H9 (cell line): ENCODE data around the gene SETD4. TPM values are rescaled to one million over a fixed set of nuclear protein-coding genes. Genes with fewer than 3 reads are reported as not detected.
"Not testable (repeated sequence)": the region's sequence is repeated elsewhere in the genome, so short reads cannot be mapped to it uniquely, and the experiment has no call there.

Experiments
- DNase-seq: peaks from one replicate; pipeline ENCODE4 v3.0.0-alpha.2; 2017
- H2AFZ ChIP-seq: one replicate; pipeline ENCODE4 v1.6.1; 2013; ENCODE audit warnings: mild to moderate bottlenecking, low read length, control low read depth, moderate library complexity
- H2AK5ac ChIP-seq: 2 replicates; pipeline ENCODE4 v1.6.1; 2013; ENCODE audit warnings: low read length, control low read depth, mixed read lengths; ENCODE audit not compliant: insufficient read length
- H2BK120ac ChIP-seq: one replicate; pipeline ENCODE4 v1.6.1; 2013; ENCODE audit warnings: low read depth, mild to moderate bottlenecking, low read length, control low read depth, inconsistent platforms; ENCODE audit not compliant: poor library complexity, severe bottlenecking
- H2BK12ac ChIP-seq: 2 replicates; pipeline ENCODE4 v1.6.1; 2013; ENCODE audit warnings: low read length, control low read depth, mixed read lengths, low read depth; ENCODE audit not compliant: insufficient read length
- H2BK15ac ChIP-seq: 2 replicates; pipeline ENCODE4 v1.6.1; 2013; ENCODE audit warnings: low read depth, low read length, control low read depth
- H2BK20ac ChIP-seq: one replicate; pipeline ENCODE4 v1.6.1; 2013; ENCODE audit warnings: low read depth, mild to moderate bottlenecking, low read length, control low read depth, inconsistent platforms; ENCODE audit not compliant: poor library complexity, severe bottlenecking
- H2BK5ac ChIP-seq: 2 replicates; pipeline ENCODE4 v1.6.1; 2013; ENCODE audit warnings: low read length, control low read depth, mixed read lengths; ENCODE audit not compliant: insufficient read length
- H3K14ac ChIP-seq: 2 replicates; pipeline ENCODE4 v1.6.1; 2013; ENCODE audit warnings: low read length, control low read depth; ENCODE audit not compliant: insufficient read depth
- H3K18ac ChIP-seq: 2 replicates; pipeline ENCODE4 v1.6.1; 2013; ENCODE audit warnings: low read depth, mild to moderate bottlenecking, mixed read lengths, low read length, control low read depth; ENCODE audit not compliant: insufficient read length
- H3K23ac ChIP-seq: 2 replicates; pipeline ENCODE4 v1.6.1; 2013; ENCODE audit warnings: low read length, control low read depth, mixed read lengths, low read depth; ENCODE audit not compliant: insufficient read length
- H3K23me2 ChIP-seq: 2 replicates; pipeline ENCODE4 v1.6.1; 2013; ENCODE audit warnings: low read depth, mild to moderate bottlenecking, mixed read lengths, low read length, control low read depth; ENCODE audit not compliant: insufficient read length, poor library complexity, severe bottlenecking
- H3K27ac ChIP-seq: 2 replicates; pipeline ENCODE4 v1.5.1; 2013; ENCODE audit warnings: low read length, control low read depth, mixed read lengths, low read depth; ENCODE audit not compliant: insufficient read length
- H3K27me3 ChIP-seq: 2 replicates; pipeline ENCODE4 v1.6.1; 2013; ENCODE audit warnings: low read length, control low read depth, inconsistent platforms; ENCODE audit not compliant: insufficient read depth
- H3K4ac ChIP-seq: 2 replicates; pipeline ENCODE4 v1.6.1; 2013; ENCODE audit warnings: low read depth, mild to moderate bottlenecking, control low read depth, inconsistent platforms, low read length, moderate library complexity
- H3K4me1 ChIP-seq: 2 replicates; pipeline ENCODE4 v1.6.1; 2013; ENCODE audit warnings: low read length, control low read depth, inconsistent platforms; ENCODE audit not compliant: insufficient read depth
- H3K4me2 ChIP-seq: 2 replicates; pipeline ENCODE4 v1.6.1; 2013; ENCODE audit warnings: low read length, control low read depth, mixed read lengths; ENCODE audit not compliant: insufficient read length, insufficient read depth
- H3K56ac ChIP-seq: 2 replicates; pipeline ENCODE4 v1.6.1; 2013; ENCODE audit warnings: low read depth, mild to moderate bottlenecking, mixed read lengths, low read length, control low read depth; ENCODE audit not compliant: insufficient read length
- H3K79me1 ChIP-seq: 2 replicates; pipeline ENCODE4 v1.6.1; 2013; ENCODE audit warnings: low read depth, mild to moderate bottlenecking, moderate library complexity, low read length, control low read depth, inconsistent platforms; ENCODE audit not compliant: insufficient read depth, poor library complexity, severe bottlenecking
- H3K79me2 ChIP-seq: 2 replicates; pipeline ENCODE4 v1.6.1; 2013; ENCODE audit warnings: low read length, control low read depth, inconsistent platforms; ENCODE audit not compliant: insufficient read depth
- H3K9ac ChIP-seq: 2 replicates; pipeline ENCODE4 v1.6.1; 2013; ENCODE audit warnings: low read length, control low read depth, mixed read lengths; ENCODE audit not compliant: insufficient read length; ENCODE audit errors: extremely low read depth
- H3K9me3 ChIP-seq: one replicate; pipeline ENCODE4 v1.6.1; 2013; ENCODE audit warnings: low read depth, low read length, inconsistent platforms; ENCODE audit not compliant: control insufficient read depth
- H3T11ph ChIP-seq: one replicate; pipeline ENCODE4 v1.6.1; 2013; ENCODE audit warnings: mild to moderate bottlenecking, low read length, control low read depth, inconsistent platforms
- H4K20me1 ChIP-seq: one replicate; pipeline ENCODE4 v1.6.1; 2013; ENCODE audit not compliant: control insufficient read depth, insufficient read length, insufficient read depth
- H4K5ac ChIP-seq: 2 replicates; pipeline ENCODE4 v1.6.1; 2013; ENCODE audit warnings: low read depth, mild to moderate bottlenecking, mixed read lengths, low read length, control low read depth; ENCODE audit not compliant: insufficient read length
- H4K8ac ChIP-seq: replicated peaks from 2 replicates; pipeline ENCODE4 v1.6.1; 2013; ENCODE audit warnings: low read length, control low read depth, mixed read lengths, low read depth; ENCODE audit not compliant: insufficient read length
- H4K91ac ChIP-seq: 2 replicates; pipeline ENCODE4 v1.6.1; 2013; ENCODE audit warnings: low read depth, mild to moderate bottlenecking, moderate library complexity, mixed read lengths, low read length, control low read depth; ENCODE audit not compliant: insufficient read length
- H3K27ac Mint-ChIP-seq, 3 experiments: 2 replicates in 2 of 3; 3 replicates in 1 of 3; pipeline ENCODE4 v1.8.0; 2020 to 2021; ENCODE audit warnings: mixed read lengths in 3 of 3, mild to moderate bottlenecking in 1 of 3, moderate library complexity in 1 of 3
- H3K27me3 Mint-ChIP-seq: 2 replicates; pipeline ENCODE4 v1.8.0; 2021; ENCODE audit warnings: low read depth, mild to moderate bottlenecking, moderate library complexity, mixed read lengths
- H3K36me3 Mint-ChIP-seq, 3 experiments: 2 replicates in 2 of 3; 3 replicates in 1 of 3; pipeline ENCODE4 v1.8.0; 2020 to 2021; ENCODE audit warnings: low read depth in 3 of 3, mixed read lengths in 3 of 3; ENCODE audit not compliant: insufficient read depth in 1 of 3
- H3K4me1 Mint-ChIP-seq, 2 experiments: 2 replicates each; pipeline ENCODE4 v1.8.0; 2020; ENCODE audit warnings: mixed read lengths in 2 of 2
- H3K4me3 Mint-ChIP-seq, 2 experiments: 2 replicates in 1 of 2; 3 replicates in 1 of 2; pipeline ENCODE4 v1.8.0; 2020 to 2021; ENCODE audit warnings: mild to moderate bottlenecking in 2 of 2, mixed read lengths in 2 of 2, moderate library complexity in 1 of 2
- H3K9me3 Mint-ChIP-seq, 2 experiments: 2 replicates in 1 of 2; 3 replicates in 1 of 2; pipeline ENCODE4 v1.8.0; 2020; ENCODE audit warnings: mild to moderate bottlenecking in 2 of 2, mixed read lengths in 2 of 2, moderate library complexity in 1 of 2
- WGBS: extraction: QIAGEN DNeasy Blood & Tissue Kit; methylation state at CpG from one replicate; pipeline ENCODE4 v1.1.7; 2013; ENCODE audit warnings: missing lambda C conversion rate, low lambda C conversion rate, mixed read lengths; ENCODE audit not compliant: insufficient read length; ENCODE audit errors: extremely low coverage; 5-methylcytosine and 5-hydroxymethylcytosine counted together
- total RNA-seq: library from RNA; stranded (reverse); gene quantifications from 2 replicates; pipeline ENCODE4 v1.2.1, GENCODE V29; 2021
- TF ChIP-seq, protein P1 (sequence below): fragments of 200-600 bp; sonication (generic); conservative IDR thresholded peaks from 3 replicates; pipeline ENCODE4 v1.8.0; 2021; ENCODE audit warnings: antibody characterized with exemption, mild to moderate bottlenecking

The SETD4 gene
- total RNA-seq, 1 experiment from 2014 or later, result 52.5 TPM

DNA sequence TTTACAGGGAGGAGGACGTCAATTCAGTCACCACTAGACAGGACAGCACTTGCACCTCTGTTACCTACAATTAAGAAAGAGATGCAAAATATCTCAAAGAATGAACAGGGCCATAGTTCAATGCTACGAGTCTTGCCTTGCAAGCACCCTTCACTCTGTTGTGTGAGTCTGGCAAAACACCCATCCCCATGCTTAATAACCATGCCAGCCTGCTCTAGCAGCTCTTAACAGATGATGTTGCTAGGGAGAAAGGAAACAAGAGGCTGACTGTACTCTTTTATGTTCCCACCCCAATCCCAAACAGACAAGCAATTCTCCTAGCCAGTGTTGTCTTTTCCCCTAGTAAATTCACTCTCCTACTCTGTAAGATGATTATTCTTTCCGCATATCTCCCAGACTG is 14.8 kb upstream of the SETD4 start:
- H3K4me3 Mint-ChIP-seq, result no peak overlapping the region
- H3K23ac ChIP-seq, result no peak overlapping the region
- TF ChIP-seq, protein P1, sequence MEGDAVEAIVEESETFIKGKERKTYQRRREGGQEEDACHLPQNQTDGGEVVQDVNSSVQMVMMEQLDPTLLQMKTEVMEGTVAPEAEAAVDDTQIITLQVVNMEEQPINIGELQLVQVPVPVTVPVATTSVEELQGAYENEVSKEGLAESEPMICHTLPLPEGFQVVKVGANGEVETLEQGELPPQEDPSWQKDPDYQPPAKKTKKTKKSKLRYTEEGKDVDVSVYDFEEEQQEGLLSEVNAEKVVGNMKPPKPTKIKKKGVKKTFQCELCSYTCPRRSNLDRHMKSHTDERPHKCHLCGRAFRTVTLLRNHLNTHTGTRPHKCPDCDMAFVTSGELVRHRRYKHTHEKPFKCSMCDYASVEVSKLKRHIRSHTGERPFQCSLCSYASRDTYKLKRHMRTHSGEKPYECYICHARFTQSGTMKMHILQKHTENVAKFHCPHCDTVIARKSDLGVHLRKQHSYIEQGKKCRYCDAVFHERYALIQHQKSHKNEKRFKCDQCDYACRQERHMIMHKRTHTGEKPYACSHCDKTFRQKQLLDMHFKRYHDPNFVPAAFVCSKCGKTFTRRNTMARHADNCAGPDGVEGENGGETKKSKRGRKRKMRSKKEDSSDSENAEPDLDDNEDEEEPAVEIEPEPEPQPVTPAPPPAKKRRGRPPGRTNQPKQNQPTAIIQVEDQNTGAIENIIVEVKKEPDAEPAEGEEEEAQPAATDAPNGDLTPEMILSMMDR, result no peak
- no peaks in the 10 kb centered on the region; the same call in 1 of the 2 replicates for H3K79me2 ChIP-seq
- H3K56ac ChIP-seq, result no peak overlapping the region
- no peak for DNase-seq
- no peaks in the 10 kb centered on the region for H3K9me3 Mint-ChIP-seq
- no peak overlapping the region for H2BK5ac ChIP-seq
- no peak overlapping the region for H3K27ac ChIP-seq
- H3K9ac ChIP-seq, result no peak overlapping the region
- peaks cover 3% of the 10 kb centered on the region for H3K23me2 ChIP-seq
- no peak overlapping the region for H3T11ph ChIP-seq
- peak overlapping the region in 1 of 3 experiments; percentile 37; a peak in 3 of 7 replicates for H3K27ac Mint-ChIP-seq
- H4K8ac ChIP-seq, result no peak overlapping the region
- H4K91ac ChIP-seq, result no peak overlapping the region
- H3K4me2 ChIP-seq, result no peak overlapping the region
- H3K4me1 Mint-ChIP-seq, result peaks cover 21 to 22% of the 10 kb centered on the region in 2 experiments
- no peak overlapping the region for H3K14ac ChIP-seq
- H2BK12ac ChIP-seq, result no peak overlapping the region
- H2BK120ac ChIP-seq, result no peak overlapping the region
- H3K27me3 Mint-ChIP-seq, result no peaks in the 10 kb centered on the region; the same call in 1 of the 2 replicates
- WGBS, result no CpG with 5 or more reads among the region's 3 CpGs
- peaks cover 0 to 14% (median 9%) of the 10 kb centered on the region in 3 experiments; a peak in 4 of 7 replicates for H3K36me3 Mint-ChIP-seq
- H2AK5ac ChIP-seq, result no peak overlapping the region
- no peak overlapping the region for H3K18ac ChIP-seq
- H2BK20ac ChIP-seq, result no peak overlapping the region
- H3K79me1 ChIP-seq, result no peaks in the 10 kb centered on the region
- H3K4me1 ChIP-seq, result peaks cover 5% of the 10 kb centered on the region
- H2AFZ ChIP-seq, result no peak overlapping the region
- no peak overlapping the region for H3K4ac ChIP-seq
- H3K27me3 ChIP-seq, result no peaks in the 10 kb centered on the region
- no peaks in the 10 kb centered on the region for H3K9me3 ChIP-seq
- H4K5ac ChIP-seq, result peak overlapping the region; percentile 59
- H2BK15ac ChIP-seq, result no peak overlapping the region
- H4K20me1 ChIP-seq, result no peaks in the 10 kb centered on the region

DNA sequence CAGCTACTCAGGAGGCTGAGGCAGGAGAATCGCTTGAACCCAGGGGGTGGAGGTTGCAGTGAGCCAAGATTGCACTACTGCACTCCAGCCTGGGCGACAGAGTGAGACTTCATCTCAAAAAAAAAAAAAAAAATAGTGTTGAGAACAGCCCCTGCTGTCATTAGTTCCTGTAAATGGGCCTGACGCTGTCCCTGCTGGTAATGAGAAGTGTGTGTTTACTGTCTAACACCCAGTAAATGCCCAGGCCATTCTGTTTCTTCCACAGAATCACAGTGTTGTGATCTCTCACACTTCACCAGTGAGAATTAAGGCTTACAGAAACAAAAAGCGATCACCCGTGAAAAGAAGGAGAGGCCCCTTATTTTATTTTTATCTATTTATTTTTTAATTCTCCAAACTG is 13.6 kb upstream of the SETD4 start:
- H4K5ac ChIP-seq, H4K20me1 ChIP-seq, H2AK5ac ChIP-seq, H3K18ac ChIP-seq, H3K27me3 ChIP-seq, H3K4me2 ChIP-seq, H3T11ph ChIP-seq, H2AFZ ChIP-seq, H3K56ac ChIP-seq, H3K27ac Mint-ChIP-seq, H2BK5ac ChIP-seq, H3K79me2 ChIP-seq, H3K23me2 ChIP-seq, H3K79me1 ChIP-seq, H3K4ac ChIP-seq, H3K4me1 ChIP-seq, H4K91ac ChIP-seq, H2BK15ac ChIP-seq, H3K9me3 Mint-ChIP-seq, H4K8ac ChIP-seq, H2BK120ac ChIP-seq, H3K4me3 Mint-ChIP-seq, H3K14ac ChIP-seq, H3K27me3 Mint-ChIP-seq, H3K27ac ChIP-seq, H3K23ac ChIP-seq, DNase-seq, H2BK20ac ChIP-seq, H3K9me3 ChIP-seq, H2BK12ac ChIP-seq, H3K9ac ChIP-seq: not testable (repeated sequence)
- H3K36me3 Mint-ChIP-seq, result peaks cover 3 to 19% (median 17%) of the 10 kb centered on the region in 3 experiments
- H3K4me1 Mint-ChIP-seq, result peaks cover 18% of the 10 kb centered on the region in 2 experiments
- no CpG with 5 or more reads among the region's 5 CpGs for WGBS
